IMR-90 (cell line): ENCODE measurements around the gene EIF4H. TPM values are rescaled to one million over a fixed set of nuclear protein-coding genes. Genes with fewer than 3 reads are reported as not detected.

ENCODE experiments used
- ATAC-seq: fragments of 200-7000 bp; cut with Tn5 transposase; 2 replicates; pipeline ENCODE4 v1.9.1; 2020; ENCODE audit warnings: low read depth, mild to moderate bottlenecking, moderate library complexity
- BruUV-seq: library from RNA; stranded (reverse); fragments of 400-500 nt; replicated peaks from 2 replicates; lab custom pipeline; 2021; lab: Mats Ljungman, UMichigan
- CTCF ChIA-PET: fragments of 300-600 bp; formaldehyde crosslinking; extraction: SDS; loops from one replicate; lab custom pipeline; 2021; ENCODE audit warnings: antibody characterized with exemption; lab: Yijun Ruan, JAX
- POLR2A ChIA-PET: fragments of 300-600 bp; sonication (Branson Sonifier 250); formaldehyde crosslinking; loops from one replicate; lab custom pipeline; 2022; ENCODE audit warnings: antibody characterized with exemption; ENCODE audit not compliant: unreplicated experiment; lab: Charles Lee
- DNase-seq: peaks from one replicate; pipeline ENCODE4 v3.0.0; 2013
- H2AFZ ChIP-seq: replicated peaks from 2 replicates; pipeline ENCODE3; 2013; ENCODE audit warnings: low read length, mild to moderate bottlenecking; ENCODE audit not compliant: poor library complexity
- H2AK5ac ChIP-seq: 2 replicates; pipeline ENCODE4 v1.6.1; 2013; ENCODE audit warnings: low read depth, low read length, inconsistent platforms
- H2AK9ac ChIP-seq: replicated peaks from 2 replicates; pipeline ENCODE3; 2013; ENCODE audit warnings: mild to moderate bottlenecking, low read depth, low read length, moderate library complexity; ENCODE audit not compliant: poor library complexity
- H2BK120ac ChIP-seq: 2 replicates; pipeline ENCODE4 v1.6.1; 2013; ENCODE audit warnings: low read depth, low read length, inconsistent platforms
- H2BK15ac ChIP-seq: 3 replicates; pipeline ENCODE4 v1.6.1; 2013; ENCODE audit warnings: low read depth, low read length, inconsistent platforms
- H2BK20ac ChIP-seq: 2 replicates; pipeline ENCODE4 v1.6.1; 2013; ENCODE audit warnings: low read depth, mild to moderate bottlenecking, inconsistent platforms, low read length, moderate library complexity
- H2BK5ac ChIP-seq: 2 replicates; pipeline ENCODE4 v1.6.1; 2013; ENCODE audit warnings: mild to moderate bottlenecking, low read depth, low read length, inconsistent platforms; ENCODE audit not compliant: poor library complexity, severe bottlenecking
- H3K14ac ChIP-seq: replicated peaks from 2 replicates; pipeline ENCODE4 v1.6.1; 2013; ENCODE audit warnings: low read depth, low read length, inconsistent platforms
- H3K18ac ChIP-seq: 2 replicates; pipeline ENCODE4 v1.6.1; 2013; ENCODE audit warnings: low read depth, low read length, control low read depth
- H3K23ac ChIP-seq: 2 replicates; pipeline ENCODE4 v1.6.1; 2013; ENCODE audit warnings: low read depth, low read length, inconsistent platforms
- H3K27ac ChIP-seq: 2 replicates; pipeline ENCODE4 v1.5.1; 2013; ENCODE audit warnings: mild to moderate bottlenecking, control low read depth, low read length; ENCODE audit not compliant: insufficient read depth
- H3K27me3 ChIP-seq: 2 replicates; pipeline ENCODE4 v1.6.1; 2013; ENCODE audit warnings: low read length; ENCODE audit not compliant: control insufficient read depth, insufficient read depth
- H3K36me3 ChIP-seq: 2 replicates; pipeline ENCODE4 v1.6.1; 2013; ENCODE audit warnings: low read length, mixed read lengths; ENCODE audit not compliant: control insufficient read depth, insufficient read depth
- H3K4ac ChIP-seq: 2 replicates; pipeline ENCODE4 v1.6.1; 2013; ENCODE audit warnings: low read depth, low read length, inconsistent platforms
- H3K4me1 ChIP-seq: 2 replicates; pipeline ENCODE4 v1.6.1; 2013; ENCODE audit warnings: low read length, mixed read lengths; ENCODE audit not compliant: control insufficient read depth, insufficient read depth
- H3K4me2 ChIP-seq: 2 replicates; pipeline ENCODE4 v1.6.1; 2013; ENCODE audit warnings: low read depth, mild to moderate bottlenecking, control low read depth, low read length, moderate library complexity
- H3K4me3 ChIP-seq: 2 replicates; pipeline ENCODE4 v1.5.1; 2013; ENCODE audit warnings: low read depth, mild to moderate bottlenecking, control low read depth, low read length, moderate library complexity; ENCODE audit not compliant: insufficient read depth
- H3K56ac ChIP-seq: 2 replicates; pipeline ENCODE4 v1.6.1; 2013; ENCODE audit warnings: low read length, inconsistent platforms; ENCODE audit not compliant: insufficient read depth; ENCODE audit errors: extremely low read depth
- H3K79me1 ChIP-seq, 2 experiments: 2 replicates each; pipeline ENCODE4 v1.6.1; 2013; ENCODE audit warnings: low read length in 2 of 2, inconsistent platforms in 1 of 2, low read depth in 1 of 2
- H3K9ac ChIP-seq: 2 replicates; pipeline ENCODE4 v1.6.1; 2013; ENCODE audit warnings: low read depth, low read length, control low read depth
- H3K9me1 ChIP-seq: 2 replicates; pipeline ENCODE4 v1.6.1; 2013; ENCODE audit warnings: low read length, inconsistent platforms; ENCODE audit not compliant: insufficient read depth
- H3K9me3 ChIP-seq: 2 replicates; pipeline ENCODE4 v1.6.1; 2013; ENCODE audit warnings: low read length; ENCODE audit not compliant: control insufficient read depth, insufficient read depth
- H4K20me1 ChIP-seq: 2 replicates; pipeline ENCODE4 v1.6.1; 2013; ENCODE audit warnings: low read length, inconsistent platforms; ENCODE audit not compliant: insufficient read depth
- H4K5ac ChIP-seq: 2 replicates; pipeline ENCODE4 v1.6.1; 2013; ENCODE audit warnings: mild to moderate bottlenecking, low read depth, low read length, control low read depth
- H4K8ac ChIP-seq, 2 experiments: 2 replicates each; pipeline ENCODE4 v1.6.1; 2013; ENCODE audit warnings: low read depth in 2 of 2, low read length in 2 of 2, control low read depth in 1 of 2, inconsistent platforms in 1 of 2
- H4K91ac ChIP-seq: 2 replicates; pipeline ENCODE4 v1.6.1; 2013; ENCODE audit warnings: low read depth, low read length, inconsistent platforms; ENCODE audit not compliant: insufficient read depth
- BHLHE40 ChIP-seq: fragments of 150-350 bp; IDR thresholded peaks from 2 replicates; pipeline ENCODE4 v1.6.1; 2016; ENCODE audit warnings: mild to moderate bottlenecking, low read depth, low read length
- ELK1 ChIP-seq: fragments of 150-350 bp; IDR thresholded peaks from 2 replicates; pipeline ENCODE4 v1.6.1; 2016; ENCODE audit warnings: low read depth, mild to moderate bottlenecking, low read length, moderate library complexity, borderline replicate concordance
- MAFK ChIP-seq: IDR thresholded peaks from 2 replicates; pipeline ENCODE4 v1.6.1; 2012; ENCODE audit warnings: low read depth, low read length, improper control_type of control experiment
- MXI1 ChIP-seq: IDR thresholded peaks from 2 replicates; pipeline ENCODE4 v1.6.1; 2012; ENCODE audit warnings: low read depth, mild to moderate bottlenecking, low read length, moderate library complexity, borderline replicate concordance
- RCOR1 ChIP-seq: IDR thresholded peaks from 2 replicates; pipeline ENCODE4 v1.6.1; 2012; ENCODE audit warnings: mild to moderate bottlenecking, low read length, improper control_type of control experiment; ENCODE audit not compliant: insufficient replicate concordance
- SMC3 ChIP-seq: fragments of 150-350 bp; IDR thresholded peaks from 2 replicates; pipeline ENCODE4 v1.6.1; 2016; ENCODE audit warnings: low read depth, mild to moderate bottlenecking, antibody characterized with exemption, low read length, moderate library complexity
- WGBS, 2 experiments: methylation state at CpG; one replicate each; pipeline versions ENCODE4 v1.1.5 to v1.1.7; 2013; ENCODE audit warnings: missing lambda C conversion rate in 2 of 2; ENCODE audit not compliant: insufficient read length in 1 of 2; ENCODE audit errors: extremely low coverage in 2 of 2; 5-methylcytosine and 5-hydroxymethylcytosine counted together
- dilution Hi-C: fragments of 300-500 bp; cut with HindIII; formaldehyde crosslinking; loops from one replicate; pipeline ENCODE4 v1.14.3; 2018; ENCODE audit warnings: low sequenced_read_pairs; ENCODE audit not compliant: unreplicated experiment
- in situ Hi-C: fragments of 300-500 bp; cut with MboI; formaldehyde crosslinking; loops from 3 replicates; pipeline ENCODE4 v1.14.3; 2019; ENCODE audit warnings: low sequenced_read_pairs, inconsistent platforms, mixed read lengths
- intact Hi-C: fragments of 100-400 bp; cut with micrococcal nuclease; formaldehyde crosslinking; loops from 2 replicates; pipeline ENCODE4 v1.10.0; 2022
- polyA plus RNA-seq, 3 experiments: library from polyadenylated mRNA; depleted of rRNA; stranded (reverse); fragments of >200 nt; gene quantifications; 2 replicates each; pipeline ENCODE4 v1.2.3, GENCODE V29; 2012; ENCODE audit warnings: low replicate concordance in 1 of 3
- total RNA-seq: library from RNA; depleted of rRNA; stranded (reverse); fragments of >200 nt; gene quantifications from 2 replicates; pipeline ENCODE4 v1.2.3, GENCODE V29; 2012

The EIF4H gene
- total and polyA plus RNA-seq, 2 of the 4 experiments (the other 2 are of a cell fraction), result 241 to 321 TPM

- no peak overlapping the region for H2BK20ac ChIP-seq
- peaks cover 33% of the 10 kb centered on the region for H4K20me1 ChIP-seq
- H4K8ac ChIP-seq, result no peak overlapping the region
- no peak overlapping the region for H3K27ac ChIP-seq
- H2AK5ac ChIP-seq, result no peak overlapping the region
- no peak overlapping the region for H4K91ac ChIP-seq
- no peak overlapping the region for H3K18ac ChIP-seq
- no peak overlapping the region for H2BK5ac ChIP-seq
- H2AK9ac ChIP-seq, result no peak overlapping the region
- no peak overlapping the region for H2AFZ ChIP-seq
- no peaks in the 10 kb centered on the region for H3K9me1 ChIP-seq
- intact Hi-C loops (no loop called here), in situ Hi-C loops (no loop called here), dilution Hi-C loops (no loop called here)
- no peak overlapping the region for H4K5ac ChIP-seq
- H3K9ac ChIP-seq, result no peak overlapping the region
- CTCF ChIA-PET, result no interaction called here
- H2BK15ac ChIP-seq, result no peak overlapping the region
- H3K9me3 ChIP-seq, result no peaks in the 10 kb centered on the region
- no peak for DNase-seq
- TF ChIP-seq SMC3, result no peak
- no peak for TF ChIP-seq MAFK
- TF ChIP-seq RCOR1, result no peak
- TF ChIP-seq MXI1, result no peak
- no peak for TF ChIP-seq ELK1
- TF ChIP-seq BHLHE40, result no peak
- ATAC-seq, result no peak
- no peak overlapping the region for H3K4me2 ChIP-seq
- H3K4ac ChIP-seq, result no peak overlapping the region
- BruUV-seq, result no TSS peak
- H3K36me3 ChIP-seq, result peaks cover 61% of the 10 kb centered on the region
- WGBS, 2 experiments, result 95% methylated on average over 4 of the region's 7 CpGs; no CpG with 5 or more reads in 1 of the 2 experiments
- POLR2A ChIA-PET, result no interaction called here
- H3K27me3 ChIP-seq, result no peaks in the 10 kb centered on the region
- no peak overlapping the region for H2BK120ac ChIP-seq
- peaks cover 22 to 47% of the 10 kb centered on the region in 2 experiments for H3K79me1 ChIP-seq
- H3K14ac ChIP-seq, result no peak overlapping the region
- H3K4me3 ChIP-seq, result no peak overlapping the region
- no peak overlapping the region for H3K23ac ChIP-seq
- H3K4me1 ChIP-seq, result no peaks in the 10 kb centered on the region
- H3K56ac ChIP-seq, result no peak overlapping the region
Observed at GRCh38 chr7:74193913-74194312, 19.8 kb downstream of the EIF4H start.
